22Rv1 (cell line): ENCODE measurements around the gene TMX4.

Experiments
- ZFX ChIP-seq: fragments of 450-650 bp; IDR thresholded peaks from 2 replicates; pipeline ENCODE4 v1.6.1; 2017; ENCODE audit warnings: antibody characterized with exemption, borderline replicate concordance
- TF ChIP-seq, protein P1 (sequence below): fragments of 450-650 bp; IDR thresholded peaks from 2 replicates; pipeline ENCODE4 v1.5.1; 2017; ENCODE audit warnings: mild to moderate bottlenecking

GRCh38 chr20:8019246-8019997 is at the start of gene TMX4:
- TF ChIP-seq, protein P1, sequence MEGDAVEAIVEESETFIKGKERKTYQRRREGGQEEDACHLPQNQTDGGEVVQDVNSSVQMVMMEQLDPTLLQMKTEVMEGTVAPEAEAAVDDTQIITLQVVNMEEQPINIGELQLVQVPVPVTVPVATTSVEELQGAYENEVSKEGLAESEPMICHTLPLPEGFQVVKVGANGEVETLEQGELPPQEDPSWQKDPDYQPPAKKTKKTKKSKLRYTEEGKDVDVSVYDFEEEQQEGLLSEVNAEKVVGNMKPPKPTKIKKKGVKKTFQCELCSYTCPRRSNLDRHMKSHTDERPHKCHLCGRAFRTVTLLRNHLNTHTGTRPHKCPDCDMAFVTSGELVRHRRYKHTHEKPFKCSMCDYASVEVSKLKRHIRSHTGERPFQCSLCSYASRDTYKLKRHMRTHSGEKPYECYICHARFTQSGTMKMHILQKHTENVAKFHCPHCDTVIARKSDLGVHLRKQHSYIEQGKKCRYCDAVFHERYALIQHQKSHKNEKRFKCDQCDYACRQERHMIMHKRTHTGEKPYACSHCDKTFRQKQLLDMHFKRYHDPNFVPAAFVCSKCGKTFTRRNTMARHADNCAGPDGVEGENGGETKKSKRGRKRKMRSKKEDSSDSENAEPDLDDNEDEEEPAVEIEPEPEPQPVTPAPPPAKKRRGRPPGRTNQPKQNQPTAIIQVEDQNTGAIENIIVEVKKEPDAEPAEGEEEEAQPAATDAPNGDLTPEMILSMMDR = peak; percentile 63
- TF ChIP-seq ZFX = no peak
